ENCODE results near the gene MIEF2.
"Not testable (repeated sequence)": the region's sequence is repeated elsewhere in the genome, so short reads cannot be mapped to it uniquely, and the experiment has no call there.

MIEF2 gene

GRCh38 chr17:18300725-18301480 is 40.4 kb downstream of the MIEF2 start:
- no peak for DNase-seq

GRCh38 chr17:18303206-18303605 is 42.7 kb downstream of the MIEF2 start:
- DNase-seq = not testable (repeated sequence)

GRCh38 chr17:18309202-18309601 is 48.7 kb downstream of the MIEF2 start:
- no peak for DNase-seq

GRCh38 chr17:18314059-18314730 is 53.7 kb downstream of the MIEF2 start:
- DNase-seq = no peak

- peak; percentile 95 for DNase-seq
These were observed 54.5 kb downstream of the MIEF2 start, which contains the start of the genes SMCR8 and TOP3A for GRCh38 chr17:18314731-18315561. TSS of gene SMCR8 (plus strand) at chr17:18315293. CDS start at chr17:18315790, 497 bp downstream. TSS of gene TOP3A (minus strand) at chr17:18314994. CDS start at chr17:18314778, 216 bp downstream.

GRCh38 chr17:18315562-18315922 is 55.1 kb downstream of the MIEF2 start:
- no peak for DNase-seq

GRCh38 chr17:18315961-18316360 is 55.5 kb downstream of the MIEF2 start:
- DNase-seq = no peak

Measured in GDM1 (cell line).